GM13977 (cell line): Measurements from ENCODE around the gene ZNF804A.

Source experiments
- DNase-seq: peaks from one replicate; pipeline ENCODE4 v3.0.0; 2012; ENCODE audit warnings: low spot score
- in situ Hi-C: fragments of 300-500 bp; cut with MboI; formaldehyde crosslinking; loops from one replicate; pipeline ENCODE4 v1.12.0; 2022; ENCODE audit warnings: low sequenced_read_pairs, low pct_unique_long_range_greater_than_20kb, mixed read lengths, inconsistent platforms; ENCODE audit not compliant: unreplicated experiment
- TF ChIP-seq, protein P1 (sequence below): IDR thresholded peaks from 2 replicates; pipeline ENCODE4 v1.5.1; 2012; ENCODE audit warnings: mild to moderate bottlenecking, control low read depth; ENCODE audit not compliant: insufficient read depth; ENCODE audit errors: extremely low read depth, missing control alignments

The ZNF804A gene

DNA sequence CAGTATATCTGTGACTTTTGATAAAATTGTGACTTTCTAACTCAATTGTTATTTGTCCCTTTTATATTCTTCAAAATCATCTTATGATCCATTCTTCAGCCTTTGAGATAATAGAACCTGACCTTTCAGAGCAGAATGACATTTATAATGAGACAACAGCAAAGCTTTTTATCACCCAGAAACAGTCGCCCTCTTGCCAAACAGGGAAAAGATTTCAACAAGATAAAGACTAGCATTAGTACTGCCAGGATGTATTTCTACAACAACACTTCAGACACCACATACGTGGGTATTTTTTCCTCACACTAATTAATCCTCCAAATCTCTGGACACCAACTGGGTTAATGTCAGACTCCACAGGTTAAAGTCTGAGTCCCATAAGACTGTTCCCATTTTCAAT, 249.0 kb downstream of the ZNF804A start:
- in situ Hi-C loops: no loop called here
- TF ChIP-seq, protein P1, sequence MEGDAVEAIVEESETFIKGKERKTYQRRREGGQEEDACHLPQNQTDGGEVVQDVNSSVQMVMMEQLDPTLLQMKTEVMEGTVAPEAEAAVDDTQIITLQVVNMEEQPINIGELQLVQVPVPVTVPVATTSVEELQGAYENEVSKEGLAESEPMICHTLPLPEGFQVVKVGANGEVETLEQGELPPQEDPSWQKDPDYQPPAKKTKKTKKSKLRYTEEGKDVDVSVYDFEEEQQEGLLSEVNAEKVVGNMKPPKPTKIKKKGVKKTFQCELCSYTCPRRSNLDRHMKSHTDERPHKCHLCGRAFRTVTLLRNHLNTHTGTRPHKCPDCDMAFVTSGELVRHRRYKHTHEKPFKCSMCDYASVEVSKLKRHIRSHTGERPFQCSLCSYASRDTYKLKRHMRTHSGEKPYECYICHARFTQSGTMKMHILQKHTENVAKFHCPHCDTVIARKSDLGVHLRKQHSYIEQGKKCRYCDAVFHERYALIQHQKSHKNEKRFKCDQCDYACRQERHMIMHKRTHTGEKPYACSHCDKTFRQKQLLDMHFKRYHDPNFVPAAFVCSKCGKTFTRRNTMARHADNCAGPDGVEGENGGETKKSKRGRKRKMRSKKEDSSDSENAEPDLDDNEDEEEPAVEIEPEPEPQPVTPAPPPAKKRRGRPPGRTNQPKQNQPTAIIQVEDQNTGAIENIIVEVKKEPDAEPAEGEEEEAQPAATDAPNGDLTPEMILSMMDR: no peak
- DNase-seq: no peak

DNA sequence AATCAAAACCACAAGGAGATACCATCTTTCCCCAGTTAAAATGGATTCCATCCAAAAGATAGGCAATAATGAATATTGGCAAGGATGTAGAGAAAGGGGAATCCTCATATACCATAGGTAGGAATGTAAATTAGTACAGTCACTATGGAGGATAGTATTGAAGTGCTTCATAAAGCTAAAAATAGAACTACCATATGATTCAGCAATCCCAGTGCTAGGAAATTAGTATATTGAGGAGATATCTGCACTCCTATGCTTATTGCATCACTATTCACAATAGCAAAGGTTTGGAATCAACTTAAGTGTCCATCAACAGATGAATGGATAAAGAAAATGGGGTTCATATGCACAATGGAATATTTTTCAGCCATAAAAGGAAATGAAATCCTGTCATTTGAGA, 251.2 kb downstream of the ZNF804A start:
- in situ Hi-C loops: no loop called here
- TF ChIP-seq, protein P1: no peak
- DNase-seq: no peak

DNA sequence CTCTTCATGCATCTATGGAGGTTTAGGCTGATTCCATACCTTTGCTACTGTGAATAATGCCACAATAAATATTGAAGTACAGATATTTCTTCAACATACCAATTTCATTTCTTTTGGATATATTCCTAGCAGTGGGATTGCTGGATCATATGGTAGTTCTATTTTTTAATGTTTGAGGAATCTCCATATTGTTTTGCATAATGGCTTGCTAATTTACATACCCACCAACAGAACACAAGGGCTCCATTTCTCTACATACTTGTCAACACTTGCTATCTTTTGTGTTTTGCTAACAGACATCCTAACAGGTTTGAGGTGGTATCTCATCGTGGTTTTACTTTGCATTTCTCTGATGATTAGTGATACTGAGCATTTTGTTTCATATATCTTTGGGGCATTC, 253.2 kb downstream of the ZNF804A start:
- TF ChIP-seq, protein P1: no peak
- no peak for DNase-seq
- in situ Hi-C loops: no loop called here

DNA sequence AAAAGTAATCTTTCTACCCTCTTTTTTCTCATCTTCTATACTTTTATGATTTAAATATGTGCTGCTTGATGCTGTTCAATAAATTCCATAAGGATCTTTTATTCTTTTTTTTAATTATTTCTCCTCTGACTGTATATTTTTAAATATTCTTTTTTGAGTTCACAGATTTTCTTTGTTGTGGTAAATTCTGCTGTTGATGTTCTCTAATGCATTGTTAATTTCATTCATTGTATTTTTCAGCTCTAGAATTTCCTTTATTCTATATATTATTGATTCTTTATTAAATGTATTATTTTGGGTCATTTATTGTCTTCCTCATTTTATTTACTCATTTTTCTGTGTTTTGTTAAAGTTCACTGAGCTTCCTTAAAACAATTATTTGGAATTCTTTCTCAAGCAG, 260.9 kb downstream of the ZNF804A start:
- in situ Hi-C loops: no loop called here
- no peak for DNase-seq
- TF ChIP-seq, protein P1: no peak

DNA sequence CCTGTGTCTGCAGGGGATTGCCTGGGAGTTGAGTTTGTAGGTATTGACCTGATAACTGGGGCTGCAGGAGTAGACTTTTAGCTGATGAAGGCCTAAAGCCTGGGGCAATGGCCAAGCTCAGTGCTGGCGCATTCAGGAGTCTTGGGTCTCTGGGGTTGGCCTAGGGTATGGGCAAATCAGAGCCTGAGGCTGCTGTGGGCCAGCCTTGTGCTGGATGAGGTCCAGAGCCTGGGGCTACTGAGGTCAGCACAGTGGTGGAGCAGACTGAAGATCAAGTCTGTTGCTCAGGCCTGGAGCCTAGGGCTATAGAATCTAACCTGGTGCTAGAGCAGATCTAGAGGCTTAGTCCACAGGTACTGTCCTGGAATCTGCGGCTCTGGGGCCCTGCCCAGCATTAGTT, 262.4 kb downstream of the ZNF804A start:
- no peak for DNase-seq
- in situ Hi-C loops: no loop called here
- TF ChIP-seq, protein P1: no peak

DNA sequence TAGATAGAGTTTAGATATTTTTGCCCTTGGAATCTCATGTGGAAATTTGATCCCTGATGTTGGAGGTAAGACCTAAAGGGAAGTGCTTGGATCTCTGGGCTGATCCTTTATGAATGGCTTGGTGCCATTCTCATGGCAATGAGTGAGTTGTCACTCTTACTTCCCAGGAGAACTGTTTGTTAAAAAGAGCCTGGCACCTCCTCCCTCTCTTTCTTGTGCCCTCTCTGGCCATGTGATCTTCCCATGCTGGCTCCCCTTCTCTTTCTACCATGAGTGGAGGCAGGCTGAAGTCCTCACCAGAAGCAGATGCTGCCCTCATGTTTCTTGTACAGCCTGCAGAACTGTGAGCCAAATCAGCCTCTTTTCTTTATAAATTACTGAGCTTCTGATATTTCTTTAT, 276.9 kb downstream of the ZNF804A start:
- TF ChIP-seq, protein P1: no peak
- in situ Hi-C loops: no loop called here
- no peak for DNase-seq

DNA sequence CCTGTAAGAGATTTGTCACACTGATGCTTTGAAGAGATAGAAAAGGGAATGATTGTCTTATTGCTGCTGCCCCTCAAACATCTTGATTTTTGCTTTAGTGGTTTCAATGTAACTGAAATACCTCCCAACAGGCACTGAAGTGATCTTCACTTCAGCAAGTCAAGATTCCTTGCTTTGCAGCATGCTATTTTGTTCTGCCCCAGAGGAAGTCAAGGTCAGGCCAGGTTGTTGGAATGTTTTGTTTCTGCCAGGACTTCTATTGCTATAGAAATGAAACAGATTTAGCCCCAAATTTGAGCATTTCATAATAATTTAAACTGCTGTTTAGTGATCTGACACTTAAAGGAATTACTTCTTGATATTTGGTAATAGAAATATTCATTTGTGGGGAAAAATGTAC, 277.6 kb downstream of the ZNF804A start:
- TF ChIP-seq, protein P1: no peak
- in situ Hi-C loops: no loop called here

More for the DNA sequence above, 277.6 kb downstream of the ZNF804A start:
- DNase-seq: no peak
